NT2/D1 (cell line): ENCODE measurements around the gene MAD1L1.

ENCODE experiments used
- YY1 ChIP-seq: IDR thresholded peaks from 2 replicates; pipeline ENCODE4 v1.6.1; 2011; ENCODE audit not compliant: insufficient read length, insufficient read depth
- ZNF274 ChIP-seq: IDR thresholded peaks from 2 replicates; pipeline ENCODE4 v1.6.1; 2011; ENCODE audit warnings: mild to moderate bottlenecking, low read depth, low read length

DNA sequence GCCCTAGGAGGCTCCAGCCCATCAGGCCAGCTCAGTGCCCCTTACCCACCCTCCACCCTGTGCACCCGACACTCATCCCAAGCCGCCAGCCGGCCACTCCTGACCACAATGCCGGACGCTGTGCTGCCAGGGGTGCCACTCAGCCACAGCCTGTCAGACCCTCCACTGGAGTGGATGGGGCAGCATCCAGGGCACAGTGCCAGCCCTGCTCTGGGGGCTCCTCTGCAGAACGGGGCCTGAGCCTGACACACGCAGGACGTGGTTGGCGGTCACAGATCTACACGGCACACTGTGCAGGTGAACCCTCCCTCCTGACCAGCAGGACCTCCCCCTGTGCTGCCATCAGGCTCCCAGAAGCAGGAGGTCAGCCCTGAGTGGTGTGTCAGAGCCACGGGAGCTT is 114.7 kb downstream of the MAD1L1 start:
- TF ChIP-seq YY1 (no peak), ZNF274 (no peak)
